ENCODE measurements around the gene GPR176.

GPR176 gene

GRCh38 chr15:39808909-39809308, 111.2 kb downstream of the GPR176 start:
- DNase-seq = no peak

- DNase-seq = no peak
Observed at GRCh38 chr15:39807791-39808190, 112.3 kb downstream of the GPR176 start.

- DNase-seq = no peak
Observed at GRCh38 chr15:39804026-39804425, 116.0 kb downstream of the GPR176 start.

- DNase-seq = no peak
Observed at GRCh38 chr15:39803016-39803415, 117.0 kb downstream of the GPR176 start.

DNA sequence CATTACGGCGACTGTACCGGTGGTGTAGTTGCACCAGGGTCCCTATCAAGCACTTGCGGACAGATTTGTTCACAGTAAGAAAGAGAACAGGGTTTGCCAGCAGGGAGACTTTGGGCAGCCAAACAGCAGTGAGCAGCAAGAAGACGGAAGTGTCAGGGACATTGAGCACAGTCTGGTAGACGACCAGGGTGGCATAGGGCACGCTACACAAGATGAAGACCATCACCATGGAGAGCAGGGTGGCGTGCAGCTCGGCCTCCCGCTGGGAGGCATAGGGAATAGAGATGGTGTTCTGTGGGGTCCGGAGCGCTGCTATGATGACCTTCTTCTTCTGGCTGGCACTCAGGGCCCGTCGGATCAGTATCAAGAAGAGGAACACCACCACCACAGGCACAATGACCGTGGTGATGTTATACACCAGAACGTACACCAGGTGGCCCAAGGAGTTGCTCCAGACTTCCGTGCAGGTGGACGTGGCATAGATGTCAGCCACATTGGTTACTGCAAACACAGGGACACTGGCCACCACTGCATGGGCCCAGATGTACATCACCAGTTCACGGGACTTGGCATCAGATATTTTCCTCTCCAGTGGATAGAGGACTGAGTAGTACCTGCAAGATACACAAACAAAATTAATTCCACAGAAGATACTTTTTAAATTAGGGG, 118.3 kb downstream of the GPR176 start:
- peak in 1 of 51 donors; percentile 9 for DNase-seq

GRCh38 chr15:39799552-39800011, 120.5 kb downstream of the GPR176 start:
- peak in 2 of 51 donors; percentile 16 to 27 for DNase-seq

GRCh38 chr15:39798382-39798781, 121.7 kb downstream of the GPR176 start:
- DNase-seq = no peak

DNA sequence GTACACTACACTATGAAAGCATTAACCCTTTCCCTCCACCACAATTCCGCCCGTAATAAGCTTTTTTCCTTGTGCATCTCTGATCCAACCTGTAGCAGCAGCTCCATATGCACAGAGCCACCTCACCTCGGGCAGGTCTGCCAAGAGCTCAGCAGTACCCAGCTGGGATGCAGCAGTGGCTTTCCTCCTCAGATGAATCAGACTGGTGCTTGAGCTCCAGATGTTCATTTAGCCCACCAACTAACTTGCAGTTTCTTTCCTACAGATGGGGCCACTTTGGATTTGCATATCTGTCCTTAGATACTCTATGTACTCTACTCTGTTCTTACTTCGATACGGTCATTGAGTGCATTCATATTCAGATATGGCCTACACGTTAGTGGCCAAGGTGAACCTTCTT, 122.7 kb downstream of the GPR176 start:
- DNase-seq = no peak

DNA sequence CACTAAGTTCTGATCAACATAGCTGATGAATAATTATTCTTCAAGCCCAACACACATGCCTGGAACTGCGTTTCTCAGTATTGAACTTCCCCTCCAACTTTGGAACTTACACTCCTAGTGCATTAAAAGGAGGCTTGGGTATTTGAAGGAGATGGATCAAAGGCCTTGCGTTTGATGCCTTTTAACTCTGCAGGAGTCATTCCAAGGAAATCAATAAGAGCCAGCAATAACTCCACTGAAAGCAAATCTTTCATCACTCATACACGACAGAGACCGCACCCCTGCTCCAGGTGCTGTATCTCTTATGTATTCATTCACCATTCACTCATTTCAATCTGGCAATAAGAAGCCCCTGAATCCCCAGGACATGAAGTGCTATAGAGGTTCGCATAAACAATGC, 123.5 kb downstream of the GPR176 start:
- no peak for DNase-seq

- no peak for DNase-seq
Observed at GRCh38 chr15:39795486-39795885, 124.6 kb downstream of the GPR176 start.

GRCh38 chr15:39794954-39795353, 125.1 kb downstream of the GPR176 start:
- no peak for DNase-seq

GRCh38 chr15:39793923-39794322, 126.1 kb downstream of the GPR176 start:
- DNase-seq = no peak

DNA sequence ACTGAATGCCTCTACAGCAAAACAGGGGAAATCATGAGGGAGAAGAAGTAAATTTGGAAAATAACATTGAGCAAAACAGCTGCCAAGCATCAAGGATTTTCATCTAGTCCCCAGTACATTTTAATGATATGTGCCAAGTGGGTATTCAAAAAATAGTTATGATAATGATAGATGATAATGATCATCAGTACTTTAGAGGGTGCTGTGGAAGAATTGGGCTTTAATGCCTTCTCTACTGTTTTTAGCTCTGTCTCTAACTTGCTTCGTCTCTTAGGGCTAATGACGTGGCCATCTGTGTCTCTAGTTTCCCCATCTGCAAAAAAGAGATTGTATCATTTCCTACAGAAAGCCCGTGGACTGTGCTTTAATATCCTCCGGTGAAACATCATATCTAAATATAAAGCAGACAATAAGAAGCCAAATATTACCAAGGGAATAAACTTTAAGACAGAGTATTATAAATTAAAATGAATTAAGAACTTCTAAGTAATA, 127.2 kb downstream of the GPR176 start:
- DNase-seq = no peak

GRCh38 chr15:39792025-39792843, 127.8 kb downstream of the GPR176 start:
- no peak for DNase-seq

GRCh38 chr15:39789736-39790135, 130.3 kb downstream of the GPR176 start:
- DNase-seq = no peak

- DNase-seq = no peak
Observed at GRCh38 chr15:39788800-39789565, 131.1 kb downstream of the GPR176 start.

GRCh38 chr15:39788108-39788507, 132.0 kb downstream of the GPR176 start:
- DNase-seq = no peak

GRCh38 chr15:39787479-39787878, 132.6 kb downstream of the GPR176 start:
- DNase-seq = no peak

GRCh38 chr15:39786447-39787056, 133.5 kb downstream of the GPR176 start:
- DNase-seq = peak in 3 of 51 donors; percentile 12 to 53 (median 25)

DNA sequence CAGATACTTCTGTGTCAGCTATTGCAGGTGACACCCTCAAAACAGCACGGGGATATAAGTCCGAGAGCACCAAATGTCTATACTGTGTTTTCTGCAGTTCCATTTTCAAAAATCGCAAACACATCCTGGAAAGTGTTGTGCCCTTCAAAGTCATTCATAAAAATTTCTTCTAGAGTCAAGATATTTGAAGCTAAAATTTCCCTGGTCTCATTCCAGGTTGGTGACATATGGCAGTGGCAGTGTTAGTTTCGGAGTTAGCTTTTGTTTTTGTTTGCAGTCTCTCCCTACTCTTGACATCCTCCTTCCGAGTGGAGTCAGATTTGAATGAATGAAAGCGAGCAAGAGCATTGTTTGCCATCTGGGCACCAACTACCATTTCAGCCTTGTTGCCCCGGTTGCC, 134.2 kb downstream of the GPR176 start:
- peak in 1 of 51 donors; percentile 22 for DNase-seq

DNA sequence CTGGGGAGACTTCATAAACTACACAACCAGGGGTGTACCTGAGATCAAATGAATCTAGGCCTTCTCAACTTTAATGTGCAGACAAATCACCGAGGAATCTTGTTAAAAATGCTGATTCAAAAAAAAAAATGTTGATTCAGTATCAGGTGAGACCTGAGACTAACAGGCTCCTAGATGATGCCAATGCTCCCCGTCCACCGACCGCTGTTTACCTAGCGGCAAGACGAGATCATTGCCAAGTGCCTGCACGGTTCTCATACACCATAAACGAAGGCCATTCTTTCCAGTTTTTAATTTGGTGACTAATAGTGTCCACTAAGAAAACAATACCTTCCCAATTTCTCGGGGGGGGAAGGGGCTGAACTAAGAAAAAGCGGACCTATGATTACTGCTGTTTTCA, 134.9 kb downstream of the GPR176 start:
- DNase-seq = no peak

DNA sequence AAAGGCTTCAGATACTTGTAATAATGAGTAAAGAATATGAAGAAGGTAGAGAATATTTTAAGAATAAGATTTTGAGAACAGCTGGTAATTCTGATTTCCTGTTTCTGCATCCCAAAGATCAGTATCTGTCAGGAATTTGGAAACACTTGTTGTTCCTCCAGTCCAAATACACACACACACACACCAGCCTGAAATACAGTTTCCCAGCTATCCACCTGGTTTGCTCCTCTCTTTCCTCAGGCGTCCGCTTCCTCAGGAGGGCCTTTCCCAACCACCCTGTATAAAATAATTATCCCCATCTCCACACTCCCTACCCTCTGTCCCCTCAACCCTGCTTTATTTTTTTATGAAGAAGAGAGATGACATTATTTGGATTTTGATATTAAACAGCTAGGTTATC, 135.4 kb downstream of the GPR176 start:
- no peak for DNase-seq
